Measurements from ENCODE around the gene MEGF11. TPM values are rescaled to one million over a fixed set of nuclear protein-coding genes. Genes with fewer than 3 reads are reported as not detected.
A peak's percentile ranks its signal among the peaks of the same experiment; 100 is the strongest.

MEGF11 gene
- polyA plus RNA-seq, 2 of the 4 experiments (the other 2 are of a cell fraction), result 0.25 to 0.31 TPM

GRCh38 chr15:65960586-65960985, 293.0 kb downstream of the MEGF11 start:
- Histone ChIP-seq H3K4me3 (no peak overlapping the region), H3K9me3 (no peaks in the 10 kb centered on the region), H3K27ac (no peak overlapping the region), H3K4me2 (no peak overlapping the region), H3K4me1 (no peaks in the 10 kb centered on the region)
- ChIA-PET POLR2A (no interaction called here), CTCF (interaction anchor here (0.6 to 2.1 kb wide), 5 partner anchors 22 to 118 kb away, joined by 3 to 6 read pairs (median 3); no protein-coding TSS in a partner anchor)
- no peak for TF ChIP-seq FOSB (CRISPR knock-in tag; IDR thresholded peaks at IDR 0.05)
- no peak for TF ChIP-seq HES2 (IDR thresholded peaks at IDR 0.05)
- TF ChIP-seq SREBF2 (IDR thresholded peaks at IDR 0.05), result no peak
- TF ChIP-seq HMGXB4 (CRISPR knock-in tag; IDR thresholded peaks at IDR 0.05; ENCODE audit: borderline replicate concordance), result no peak
- peak; percentile 51 for TF ChIP-seq MAFK (IDR thresholded peaks at IDR 0.05; ENCODE audit: partially characterized antibody)
- no peak for TF ChIP-seq FOXS1 (CRISPR knock-in tag; IDR thresholded peaks at IDR 0.05)
- 14% methylated on average over 3 of the region's 3 CpGs for WGBS (ENCODE audit: missing lambda C conversion rate)
- DNase-seq (ENCODE audit: low read depth in 1 of 2, low spot score in 1 of 2), result no peak
- ATAC-seq, result no peak
- no peak for FAIRE-seq

- 19% methylated on average over 3 of the region's 3 CpGs for WGBS (ENCODE audit: missing lambda C conversion rate)
- H3K27ac ChIP-seq, result no peak overlapping the region
- DNase-seq (ENCODE audit: low read depth in 1 of 2, low spot score in 1 of 2), result no peak
- no peak for TF ChIP-seq MAFK (IDR thresholded peaks at IDR 0.05; ENCODE audit: partially characterized antibody)
- TF ChIP-seq CHD2 (IDR thresholded peaks at IDR 0.05; ENCODE audit: low read length, partially characterized antibody), result no peak
- TF ChIP-seq PBX3 (IDR thresholded peaks at IDR 0.05), result no peak
- no peak for TF ChIP-seq HDAC2 (IDR thresholded peaks at IDR 0.05)
- no peak for TF ChIP-seq MAX (IDR thresholded peaks at IDR 0.05)
- ATAC-seq, result no peak
- ChIA-PET CTCF (interaction anchor here (0.9 to 2.1 kb wide), 3 partner anchors 32 to 363 kb away, joined by 3 to 6 read pairs (median 3); no protein-coding TSS in a partner anchor), POLR2A (no interaction called here)
- no peaks in the 10 kb centered on the region for H3K9me3 ChIP-seq
- no peak for FAIRE-seq
- H3K4me1 ChIP-seq, result peaks cover 8% of the 10 kb centered on the region; the same call in 1 of the 3 replicates
- H3K4me2 ChIP-seq, result no peak overlapping the region
- no peak overlapping the region for H3K4me3 ChIP-seq
Measured at GRCh38 chr15:65958835-65959234, 294.7 kb downstream of the MEGF11 start.

- ATAC-seq, result no peak
- POLR2A ChIA-PET, result no interaction called here
- whole genome bisulfite sequencing (ENCODE audit: missing lambda C conversion rate), result 43% methylated on average over 7 of the region's 7 CpGs
- peaks cover 8% of the 10 kb centered on the region; the same call in 1 of the 3 replicates for H3K4me1 ChIP-seq
- no peaks in the 10 kb centered on the region for H3K9me3 ChIP-seq
- H3K4me2 ChIP-seq, result no peak overlapping the region
- H3K4me3 ChIP-seq, result no peak overlapping the region
- no peak overlapping the region for H3K27ac ChIP-seq
- CTCF ChIA-PET, result interaction anchor here (1.0 to 2.1 kb wide), 3 partner anchors 9 to 33 kb away, joined by 3 to 6 read pairs (median 4); no protein-coding TSS in a partner anchor
- DNase-seq (ENCODE audit: low read depth in 1 of 2, low spot score in 1 of 2), result no peak
- TF ChIP-seq NFE2L2 (conservative IDR thresholded peaks at IDR 0.05; ENCODE audit: low read length) (no peak), KDM5A (IDR thresholded peaks at IDR 0.05) (no peak), CBX2 (IDR thresholded peaks at IDR 0.05; ENCODE audit: borderline replicate concordance, low read depth) (no peak), FOSB (CRISPR knock-in tag; IDR thresholded peaks at IDR 0.05) (no peak), ZFP36 (IDR thresholded peaks at IDR 0.05; ENCODE audit: borderline replicate concordance, partially characterized antibody) (no peak), SMC3 (IDR thresholded peaks at IDR 0.05) (no peak), ZC3H11A (IDR thresholded peaks at IDR 0.05) (no peak), CTCF (IDR thresholded peaks at IDR 0.05) (no peak), RNF2 (IDR thresholded peaks at IDR 0.05; ENCODE audit: borderline replicate concordance, low read depth) (no peak), ESRRA (IDR thresholded peaks at IDR 0.05; ENCODE audit: borderline replicate concordance, low read length) (no peak), HEYL (CRISPR knock-in tag; IDR thresholded peaks at IDR 0.05) (no peak), RCOR1 (IDR thresholded peaks at IDR 0.05; ENCODE audit: low read depth, low read length) (no peak), TP53 (CRISPR knock-in tag; IDR thresholded peaks at IDR 0.05) (no peak), EHF (CRISPR knock-in tag; IDR thresholded peaks at IDR 0.05) (no peak), GATA3 (IDR thresholded peaks at IDR 0.05; ENCODE audit: borderline replicate concordance) (no peak), PBX3 (IDR thresholded peaks at IDR 0.05) (no peak), CHD2 (IDR thresholded peaks at IDR 0.05; ENCODE audit: low read length, partially characterized antibody) (no peak), PHF8 (IDR thresholded peaks at IDR 0.05; ENCODE audit: borderline replicate concordance, low read depth) (no peak), JUNB (IDR thresholded peaks at IDR 0.05) (no peak), RFX5 (IDR thresholded peaks at IDR 0.05) (no peak)
- FAIRE-seq, result no peak
Measured at GRCh38 chr15:65957451-65957850, 296.1 kb downstream of the MEGF11 start.
